Activated CD4-positive, alpha-beta memory T cell treated with anti-CD3 and anti-CD28 coated beads, Interleukin-2, amount 10 ng/mL, durations not matched to agents 7 days and 5 days (primary cell): ENCODE results near the gene VPS18. TPM values are rescaled to one million over a fixed set of nuclear protein-coding genes. Genes with fewer than 3 reads are reported as not detected.

Source experiments
- CTCF ChIA-PET: fragments of 350-600 bp; sonication (Branson Sonifier 250); formaldehyde crosslinking; loops from one replicate; lab custom pipeline; 2021; ENCODE audit warnings: antibody characterized with exemption, inconsistent platforms; lab: Charles Lee
- POLR2A ChIA-PET: fragments of 350-600 bp; sonication (Branson Sonifier 250); formaldehyde crosslinking; loops from one replicate; lab custom pipeline; 2021; ENCODE audit warnings: antibody characterized with exemption; lab: Charles Lee
- DNase-seq: peaks from one replicate; pipeline ENCODE4 v3.0.0-alpha.2; 2020
- H3K27ac Mint-ChIP-seq: one replicate; pipeline ENCODE4 v1.8.0; 2021; ENCODE audit warnings: mild to moderate bottlenecking, mixed read lengths
- H3K27me3 Mint-ChIP-seq: one replicate; pipeline ENCODE4 v1.8.0; 2021; ENCODE audit warnings: mixed read lengths
- H3K36me3 Mint-ChIP-seq: one replicate; pipeline ENCODE4 v1.8.0; 2021; ENCODE audit warnings: low read depth, mixed read lengths
- H3K4me1 Mint-ChIP-seq: one replicate; pipeline ENCODE4 v1.8.0; 2021; ENCODE audit warnings: mixed read lengths
- H3K4me3 Mint-ChIP-seq: one replicate; pipeline ENCODE4 v1.8.0; 2021; ENCODE audit warnings: mild to moderate bottlenecking, mixed read lengths
- H3K9me3 Mint-ChIP-seq: one replicate; pipeline ENCODE4 v1.8.0; 2021; ENCODE audit warnings: mixed read lengths
- total RNA-seq, 2 experiments: library from RNA; stranded (reverse); gene quantifications; one replicate each; pipeline ENCODE4 v1.2.3, GENCODE V29; 2021

Gene VPS18
- 10 to 100 TPM; 16.3 to 17.1 TPM for total RNA-seq

- no peaks in the 10 kb centered on the region for H3K9me3 Mint-ChIP-seq
- H3K27me3 Mint-ChIP-seq: peaks cover 4% of the 10 kb centered on the region
- H3K4me1 Mint-ChIP-seq: peaks cover 36% of the 10 kb centered on the region
- peak within 1 kb of the TSS; percentile 97 for H3K4me3 Mint-ChIP-seq
- CTCF ChIA-PET: interaction anchor here (0.6 to 5.3 kb wide), 53 partner anchors 9 to 439 kb away, joined by 3 to 92 read pairs (median 4); partner anchors contain the start of genes CHAC1, CHP1, DNAJC17 and KNL1
- peaks cover 23% of the 10 kb centered on the region for H3K36me3 Mint-ChIP-seq
- DNase-seq: peak; percentile 99
- POLR2A ChIA-PET: interaction anchor here (0.7 to 3.2 kb wide), 18 partner anchors 11 to 439 kb away, joined by 3 to 51 read pairs (median 5); partner anchors contain the start of genes INO80, NUSAP1, OIP5 and RAD51
- H3K27ac Mint-ChIP-seq: peak within 1 kb of the TSS; percentile 93
Observed at GRCh38 chr15:40893733-40894680, at the start of gene VPS18. VPS18 (plus strand) TSS chr15:40894450; CDS start chr15:40894769, 319 bp downstream.

GRCh38 chr15:40844696-40845030 is 49.6 kb upstream of the VPS18 start:
- Mint-ChIP-seq H3K9me3 (no peaks in the 10 kb centered on the region), H3K4me1 (peaks cover 24% of the 10 kb centered on the region), H3K27ac (no peak overlapping the region), H3K4me3 (peak overlapping the region; percentile 74), H3K27me3 (peaks cover 32% of the 10 kb centered on the region), H3K36me3 (no peaks in the 10 kb centered on the region)
- CTCF ChIA-PET: interaction anchor here (0.7 to 2.5 kb wide), 4 partner anchors 14 to 255 kb away, joined by 3 to 20 read pairs (median 6); no protein-coding TSS in a partner anchor
- POLR2A ChIA-PET: interaction anchor here (1.4 to 2.4 kb wide), 4 partner anchors 13 to 150 kb away, joined by 3 to 14 read pairs (median 6); partner anchors contain the start of gene VPS18
- peak; percentile 43 for DNase-seq

- H3K4me1 Mint-ChIP-seq: peaks cover 24% of the 10 kb centered on the region
- no peak overlapping the region for H3K27ac Mint-ChIP-seq
- ChIA-PET POLR2A (interaction anchor here (1.4 to 2.4 kb wide), 3 partner anchors 12 to 151 kb away, joined by 3 to 14 read pairs (median 6); partner anchors contain the start of gene VPS18), CTCF (interaction anchor here (0.7 to 2.5 kb wide), 4 partner anchors 14 to 255 kb away, joined by 3 to 20 read pairs (median 6); no protein-coding TSS in a partner anchor)
- H3K4me3 Mint-ChIP-seq: peak overlapping the region; percentile 74
- H3K27me3 Mint-ChIP-seq: peaks cover 31% of the 10 kb centered on the region
- no peak for DNase-seq
- no peaks in the 10 kb centered on the region for H3K36me3 Mint-ChIP-seq
- no peaks in the 10 kb centered on the region for H3K9me3 Mint-ChIP-seq
Observed at GRCh38 chr15:40845036-40845435, 49.2 kb upstream of the VPS18 start.

- no peak for DNase-seq
- CTCF ChIA-PET: interaction anchor here (2.5 kb wide), 1 partner anchor 13 kb away, joined by 20 read pairs; no protein-coding TSS in a partner anchor
- peaks cover 24% of the 10 kb centered on the region for H3K4me1 Mint-ChIP-seq
- H3K9me3 Mint-ChIP-seq: no peaks in the 10 kb centered on the region
- H3K4me3 Mint-ChIP-seq: no peak overlapping the region
- POLR2A ChIA-PET: interaction anchor here (1.4 kb wide), 1 partner anchor 151 kb away, joined by 3 read pairs; no protein-coding TSS in a partner anchor
- peaks cover 30% of the 10 kb centered on the region for H3K27me3 Mint-ChIP-seq
- H3K27ac Mint-ChIP-seq: no peak overlapping the region
- no peaks in the 10 kb centered on the region for H3K36me3 Mint-ChIP-seq
Observed at GRCh38 chr15:40845511-40846284, 48.6 kb upstream of the VPS18 start.

- Mint-ChIP-seq H3K27me3 (peaks cover 23% of the 10 kb centered on the region), H3K4me3 (no peak overlapping the region), H3K27ac (no peak overlapping the region), H3K36me3 (no peaks in the 10 kb centered on the region), H3K9me3 (no peaks in the 10 kb centered on the region), H3K4me1 (peaks cover 24% of the 10 kb centered on the region)
- no peak for DNase-seq
- CTCF ChIA-PET: interaction anchor here (0.5 to 1.7 kb wide), 2 partner anchors 12 to 1938 kb away, joined by 3 to 13 read pairs; no protein-coding TSS in a partner anchor
- POLR2A ChIA-PET: no interaction called here
Observed at GRCh38 chr15:40846841-40847222, 47.4 kb upstream of the VPS18 start.

- no peak for DNase-seq
- Mint-ChIP-seq H3K4me3 (no peak overlapping the region), H3K36me3 (no peaks in the 10 kb centered on the region), H3K27me3 (peaks cover 18% of the 10 kb centered on the region), H3K27ac (no peak overlapping the region), H3K4me1 (peaks cover 24% of the 10 kb centered on the region), H3K9me3 (no peaks in the 10 kb centered on the region)
- ChIA-PET POLR2A (no interaction called here), CTCF (interaction anchor here (0.5 to 1.7 kb wide), 2 partner anchors 11 to 1938 kb away, joined by 3 to 13 read pairs; no protein-coding TSS in a partner anchor)
Observed at GRCh38 chr15:40847223-40847961, 46.9 kb upstream of the VPS18 start.

GRCh38 chr15:40850576-40851112 is 43.6 kb upstream of the VPS18 start:
- ChIA-PET CTCF (interaction anchor here (2.3 kb wide), 1 partner anchor 8 kb away, joined by 22 read pairs; no protein-coding TSS in a partner anchor), POLR2A (no interaction called here)
- no peak for DNase-seq
- H3K9me3 Mint-ChIP-seq: no peaks in the 10 kb centered on the region
- H3K27ac Mint-ChIP-seq: no peak overlapping the region
- no peaks in the 10 kb centered on the region for H3K36me3 Mint-ChIP-seq
- no peak overlapping the region for H3K4me3 Mint-ChIP-seq
- H3K4me1 Mint-ChIP-seq: peaks cover 12% of the 10 kb centered on the region
- H3K27me3 Mint-ChIP-seq: peaks cover 3% of the 10 kb centered on the region

GRCh38 chr15:40852529-40852928 is 41.7 kb upstream of the VPS18 start:
- peaks cover 2% of the 10 kb centered on the region for H3K4me1 Mint-ChIP-seq
- no peak for DNase-seq
- H3K4me3 Mint-ChIP-seq: no peak overlapping the region
- H3K9me3 Mint-ChIP-seq: no peaks in the 10 kb centered on the region
- no peak overlapping the region for H3K27ac Mint-ChIP-seq
- H3K27me3 Mint-ChIP-seq: peaks cover 1% of the 10 kb centered on the region
- H3K36me3 Mint-ChIP-seq: no peaks in the 10 kb centered on the region
- CTCF ChIA-PET: interaction anchor here (1.0 to 9.9 kb wide), 2 partner anchors 33 to 38 kb away, joined by 5 to 216 read pairs; no protein-coding TSS in a partner anchor
- POLR2A ChIA-PET: no interaction called here

- Mint-ChIP-seq H3K36me3 (no peaks in the 10 kb centered on the region), H3K9me3 (no peaks in the 10 kb centered on the region), H3K4me3 (no peak overlapping the region), H3K27ac (no peak overlapping the region), H3K4me1 (peaks cover 9% of the 10 kb centered on the region), H3K27me3 (peaks cover 1% of the 10 kb centered on the region)
- ChIA-PET CTCF (interaction anchor here (9.9 kb wide), 1 partner anchor 37 kb away, joined by 216 read pairs; no protein-coding TSS in a partner anchor), POLR2A (no interaction called here)
- DNase-seq: no peak
Observed at GRCh38 chr15:40853241-40853890, 40.9 kb upstream of the VPS18 start.

GRCh38 chr15:40854161-40854560 is 40.1 kb upstream of the VPS18 start:
- peaks cover 15% of the 10 kb centered on the region for H3K4me1 Mint-ChIP-seq
- ChIA-PET CTCF (interaction anchor here (1.7 to 9.9 kb wide), 2 partner anchors 36 to 41 kb away, joined by 15 to 216 read pairs; partner anchors contain the start of gene VPS18), POLR2A (interaction anchor here (1.0 kb wide), 1 partner anchor 10 kb away, joined by 3 read pairs; the partner anchor contains the start of gene SPINT1)
- H3K9me3 Mint-ChIP-seq: no peaks in the 10 kb centered on the region
- H3K27me3 Mint-ChIP-seq: peaks cover 1% of the 10 kb centered on the region
- no peak overlapping the region for H3K27ac Mint-ChIP-seq
- no peaks in the 10 kb centered on the region for H3K36me3 Mint-ChIP-seq
- no peak for DNase-seq
- no peak overlapping the region for H3K4me3 Mint-ChIP-seq

- H3K36me3 Mint-ChIP-seq: no peaks in the 10 kb centered on the region
- no peak overlapping the region for H3K27ac Mint-ChIP-seq
- CTCF ChIA-PET: interaction anchor here (0.8 to 9.9 kb wide), 4 partner anchors 11 to 39 kb away, joined by 3 to 216 read pairs (median 9); partner anchors contain the start of gene VPS18
- POLR2A ChIA-PET: interaction anchor here (1.7 kb wide), 1 partner anchor 38 kb away, joined by 8 read pairs; the partner anchor contains the start of gene VPS18
- H3K4me3 Mint-ChIP-seq: no peak overlapping the region
- peaks cover 1% of the 10 kb centered on the region for H3K27me3 Mint-ChIP-seq
- DNase-seq: no peak
- H3K4me1 Mint-ChIP-seq: peaks cover 18% of the 10 kb centered on the region
- no peaks in the 10 kb centered on the region for H3K9me3 Mint-ChIP-seq
Observed at GRCh38 chr15:40855706-40856234, 38.5 kb upstream of the VPS18 start.
